T-helper 1 cell treated with Interleukin-12 subunit alpha and Interleukin-12 subunit beta and Interleukin-4 antibody, amounts not matched to agents 30 μg/mL and 1 μg/mL, for 36 hours (primary cell): ENCODE measurements around the gene GRAMD2A.

Experiments used
- H3K27ac Mint-ChIP-seq: one replicate; pipeline ENCODE4 v1.8.0; 2021; ENCODE audit warnings: mild to moderate bottlenecking, mixed read lengths
- H3K27me3 Mint-ChIP-seq: one replicate; pipeline ENCODE4 v1.8.0; 2021; ENCODE audit warnings: low read depth, mixed read lengths
- H3K36me3 Mint-ChIP-seq: one replicate; pipeline ENCODE4 v1.8.0; 2021; ENCODE audit warnings: low read depth, mixed read lengths
- H3K4me1 Mint-ChIP-seq: one replicate; pipeline ENCODE4 v1.8.0; 2021; ENCODE audit warnings: low read depth, mixed read lengths
- H3K4me3 Mint-ChIP-seq: one replicate; pipeline ENCODE4 v1.8.0; 2021; ENCODE audit warnings: mild to moderate bottlenecking, moderate library complexity, mixed read lengths
- H3K9me3 Mint-ChIP-seq: one replicate; pipeline ENCODE4 v1.8.0; 2021; ENCODE audit warnings: mixed read lengths

Gene GRAMD2A

GRCh38 chr15:72170691-72171090 lies 26.9 kb downstream of the GRAMD2A start:
- Mint-ChIP-seq H3K36me3 (no peaks in the 10 kb centered on the region), H3K4me3 (no peak overlapping the region), H3K27ac (no peak overlapping the region), H3K27me3 (peaks cover 6% of the 10 kb centered on the region), H3K4me1 (peaks cover 13% of the 10 kb centered on the region), H3K9me3 (no peaks in the 10 kb centered on the region)

GRCh38 chr15:72169921-72170611 lies 27.5 kb downstream of the GRAMD2A start:
- no peak overlapping the region for H3K27ac Mint-ChIP-seq

GRCh38 chr15:72169236-72169920 lies 28.2 kb downstream of the GRAMD2A start:
- H3K27ac Mint-ChIP-seq = no peak overlapping the region
- no peak overlapping the region for H3K4me3 Mint-ChIP-seq

More at GRCh38 chr15:72169921-72170611, 27.5 kb downstream of the GRAMD2A start:
- Mint-ChIP-seq H3K4me3 (no peak overlapping the region), H3K36me3 (no peaks in the 10 kb centered on the region), H3K9me3 (no peaks in the 10 kb centered on the region), H3K27me3 (peaks cover 6% of the 10 kb centered on the region), H3K4me1 (peaks cover 13% of the 10 kb centered on the region)

GRCh38 chr15:72168808-72169190 lies 28.8 kb downstream of the GRAMD2A start:
- no peaks in the 10 kb centered on the region for H3K36me3 Mint-ChIP-seq
- H3K27me3 Mint-ChIP-seq = peaks cover 6% of the 10 kb centered on the region
- H3K27ac Mint-ChIP-seq = no peak overlapping the region
- peaks cover 13% of the 10 kb centered on the region for H3K4me1 Mint-ChIP-seq
- no peaks in the 10 kb centered on the region for H3K9me3 Mint-ChIP-seq
- no peak overlapping the region for H3K4me3 Mint-ChIP-seq

More at GRCh38 chr15:72169236-72169920, 28.2 kb downstream of the GRAMD2A start:
- Mint-ChIP-seq H3K36me3 (no peaks in the 10 kb centered on the region), H3K27me3 (peaks cover 6% of the 10 kb centered on the region), H3K9me3 (no peaks in the 10 kb centered on the region), H3K4me1 (peaks cover 13% of the 10 kb centered on the region)

GRCh38 chr15:72168131-72168807 lies 29.3 kb downstream of the GRAMD2A start:
- H3K27me3 Mint-ChIP-seq = peaks cover 6% of the 10 kb centered on the region
- H3K36me3 Mint-ChIP-seq = no peaks in the 10 kb centered on the region
- H3K4me1 Mint-ChIP-seq = peaks cover 13% of the 10 kb centered on the region
- no peaks in the 10 kb centered on the region for H3K9me3 Mint-ChIP-seq
- H3K27ac Mint-ChIP-seq = no peak overlapping the region
- H3K4me3 Mint-ChIP-seq = no peak overlapping the region

GRCh38 chr15:72167445-72167844 lies 30.1 kb downstream of the GRAMD2A start:
- H3K27me3 Mint-ChIP-seq = no peaks in the 10 kb centered on the region
- no peaks in the 10 kb centered on the region for H3K36me3 Mint-ChIP-seq
- no peak overlapping the region for H3K4me3 Mint-ChIP-seq
- H3K9me3 Mint-ChIP-seq = no peaks in the 10 kb centered on the region
- H3K4me1 Mint-ChIP-seq = peaks cover 13% of the 10 kb centered on the region
- H3K27ac Mint-ChIP-seq = no peak overlapping the region

GRCh38 chr15:72166716-72167417 lies 30.7 kb downstream of the GRAMD2A start:
- no peak overlapping the region for H3K4me3 Mint-ChIP-seq
- H3K9me3 Mint-ChIP-seq = no peaks in the 10 kb centered on the region
- H3K27ac Mint-ChIP-seq = no peak overlapping the region
- H3K27me3 Mint-ChIP-seq = no peaks in the 10 kb centered on the region
- peaks cover 13% of the 10 kb centered on the region for H3K4me1 Mint-ChIP-seq
- no peaks in the 10 kb centered on the region for H3K36me3 Mint-ChIP-seq

GRCh38 chr15:72163719-72164118 lies 33.9 kb downstream of the GRAMD2A start:
- Mint-ChIP-seq H3K27me3 (peaks cover 7% of the 10 kb centered on the region), H3K4me1 (peaks cover 8% of the 10 kb centered on the region), H3K27ac (no peak overlapping the region), H3K9me3 (no peaks in the 10 kb centered on the region), H3K4me3 (no peak overlapping the region), H3K36me3 (no peaks in the 10 kb centered on the region)

- Mint-ChIP-seq H3K27ac (no peak overlapping the region), H3K4me1 (no peaks in the 10 kb centered on the region), H3K9me3 (no peaks in the 10 kb centered on the region), H3K36me3 (no peaks in the 10 kb centered on the region), H3K4me3 (no peak overlapping the region), H3K27me3 (peaks cover 7% of the 10 kb centered on the region)
Observed at GRCh38 chr15:72162569-72162968, 35.0 kb downstream of the GRAMD2A start.

GRCh38 chr15:72161361-72162132 lies 36.0 kb downstream of the GRAMD2A start:
- H3K4me3 Mint-ChIP-seq = no peak overlapping the region
- no peak overlapping the region for H3K27ac Mint-ChIP-seq
- H3K9me3 Mint-ChIP-seq = no peaks in the 10 kb centered on the region
- H3K36me3 Mint-ChIP-seq = no peaks in the 10 kb centered on the region
- peaks cover 7% of the 10 kb centered on the region for H3K27me3 Mint-ChIP-seq
- no peaks in the 10 kb centered on the region for H3K4me1 Mint-ChIP-seq

GRCh38 chr15:72160696-72161245 lies 36.8 kb downstream of the GRAMD2A start:
- no peaks in the 10 kb centered on the region for H3K36me3 Mint-ChIP-seq

GRCh38 chr15:72156928-72157327 lies 40.7 kb downstream of the GRAMD2A start:
- Mint-ChIP-seq H3K36me3 (no peaks in the 10 kb centered on the region), H3K4me3 (no peak overlapping the region), H3K27me3 (peaks cover 7% of the 10 kb centered on the region), H3K9me3 (no peaks in the 10 kb centered on the region), H3K27ac (no peak overlapping the region), H3K4me1 (peaks cover 5% of the 10 kb centered on the region)

More at GRCh38 chr15:72160696-72161245, 36.8 kb downstream of the GRAMD2A start:
- peaks cover 3% of the 10 kb centered on the region for H3K4me1 Mint-ChIP-seq
- no peak overlapping the region for H3K4me3 Mint-ChIP-seq
- peaks cover 7% of the 10 kb centered on the region for H3K27me3 Mint-ChIP-seq
- H3K9me3 Mint-ChIP-seq = no peaks in the 10 kb centered on the region
- no peak overlapping the region for H3K27ac Mint-ChIP-seq

GRCh38 chr15:72155635-72156616 lies 41.7 kb downstream of the GRAMD2A start:
- H3K27ac Mint-ChIP-seq = no peak overlapping the region
- no peaks in the 10 kb centered on the region for H3K36me3 Mint-ChIP-seq
- peak overlapping the region; percentile 72 for H3K4me3 Mint-ChIP-seq
- peaks cover 5% of the 10 kb centered on the region for H3K4me1 Mint-ChIP-seq
- peaks cover 4% of the 10 kb centered on the region for H3K27me3 Mint-ChIP-seq
- H3K9me3 Mint-ChIP-seq = no peaks in the 10 kb centered on the region
